H1 (cell line): ENCODE results near the gene THBS1. TPM values are rescaled to one million over a fixed set of nuclear protein-coding genes. Genes with fewer than 3 reads are reported as not detected.

Experiments used
- POLR2AphosphoS5 ChIP-seq: IDR thresholded peaks from 2 replicates; pipeline ENCODE4 v1.6.1; 2011; ENCODE audit warnings: low read depth, low read length
- RBBP5 ChIP-seq: IDR thresholded peaks from 2 replicates; pipeline ENCODE4 v1.7.1; 2012; ENCODE audit warnings: low read depth, mild to moderate bottlenecking, inconsistent platforms, low read length, moderate library complexity, borderline replicate concordance
- SAP30 ChIP-seq: fragments of 300-600 bp; sonication (generic); IDR thresholded peaks from 2 replicates; pipeline ENCODE4 v1.7.1; 2012; ENCODE audit warnings: low read length, moderate library complexity, mild to moderate bottlenecking, inconsistent platforms; ENCODE audit not compliant: insufficient read depth, insufficient replicate concordance
- SP1 ChIP-seq: IDR thresholded peaks from 2 replicates; pipeline ENCODE4 v1.6.1; 2011; ENCODE audit warnings: low read depth, low read length
- TEAD4 ChIP-seq: IDR thresholded peaks from 2 replicates; pipeline ENCODE4 v1.6.1; 2012; ENCODE audit warnings: low read depth, low read length, inconsistent platforms, mixed read lengths
- ZNF274 ChIP-seq: IDR thresholded peaks from 2 replicates; pipeline ENCODE4 v1.7.0; 2012; ENCODE audit warnings: low read length, borderline replicate concordance; ENCODE audit errors: extremely low read depth
- polyA plus RNA-seq, 7 experiments: library from polyadenylated mRNA; depleted of rRNA in 3 of 7; stranded (reverse) in 5 of 7; unstranded in 2 of 7; fragments of >200 nt in 5 of 7; fragments of 200-250 nt in 2 of 7; gene quantifications; 1 replicate in 5 of 7; 2 replicates in 1 of 7; 4 replicates in 1 of 7; pipeline versions ENCODE4 v1.2.1 to v1.2.3, GENCODE V29; 2011 to 2013; ENCODE audit warnings: missing spikeins in 2 of 7, mixed read lengths in 2 of 7
- total RNA-seq: library from RNA; stranded (reverse); fragmentation: NEBNext Ultra II Directional; extraction: Animal tissue kit (Norgen Biotek cat#: 25700); gene quantifications from 2 replicates; pipeline ENCODE4 v1.2.1, GENCODE V29; 2021
- TF ChIP-seq, protein P1 (sequence below): fragments of 300-600 bp; sonication (generic); IDR thresholded peaks from 2 replicates; pipeline ENCODE4 v1.7.1; 2012; ENCODE audit warnings: low read length, moderate library complexity, mild to moderate bottlenecking, inconsistent platforms; ENCODE audit not compliant: insufficient replicate concordance

THBS1 gene
- total and polyA plus RNA-seq, 2 of the 8 experiments (the other 6 are each of a cell fraction or from before 2014, with no cell fraction given): 10.3 to 63.3 TPM

DNA sequence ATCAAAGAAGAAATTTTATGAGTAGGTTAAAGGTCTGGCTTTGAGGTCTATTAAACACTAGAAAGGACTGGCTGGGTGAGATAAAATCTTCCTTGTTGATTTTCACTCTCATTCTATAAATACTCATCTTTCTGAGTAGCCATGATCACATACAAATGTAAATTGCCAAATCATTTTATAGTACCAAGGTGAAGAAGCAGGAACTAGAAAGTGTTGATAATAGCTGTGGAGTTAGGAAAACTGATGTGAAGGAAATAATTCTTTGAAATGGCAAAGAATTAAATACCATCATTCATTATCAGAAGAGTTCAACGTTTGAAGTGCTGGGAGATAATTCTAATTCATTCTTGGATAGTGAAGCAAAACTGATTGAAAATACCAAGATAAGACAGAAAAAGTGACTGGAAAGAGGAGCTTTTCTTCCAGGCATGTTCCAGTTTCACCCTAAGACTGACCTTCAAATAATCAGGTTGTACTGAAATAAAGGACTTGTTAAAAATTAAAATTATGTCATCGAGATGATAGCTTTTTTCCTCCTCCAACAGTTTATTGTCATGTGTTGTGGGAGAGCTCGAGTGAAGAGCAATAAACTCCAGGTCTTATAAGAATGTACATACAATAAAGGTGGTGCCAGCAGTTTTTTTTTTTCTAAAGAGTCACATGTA is 17.4 kb downstream of the THBS1 start (continued):
- TF ChIP-seq, protein P1, sequence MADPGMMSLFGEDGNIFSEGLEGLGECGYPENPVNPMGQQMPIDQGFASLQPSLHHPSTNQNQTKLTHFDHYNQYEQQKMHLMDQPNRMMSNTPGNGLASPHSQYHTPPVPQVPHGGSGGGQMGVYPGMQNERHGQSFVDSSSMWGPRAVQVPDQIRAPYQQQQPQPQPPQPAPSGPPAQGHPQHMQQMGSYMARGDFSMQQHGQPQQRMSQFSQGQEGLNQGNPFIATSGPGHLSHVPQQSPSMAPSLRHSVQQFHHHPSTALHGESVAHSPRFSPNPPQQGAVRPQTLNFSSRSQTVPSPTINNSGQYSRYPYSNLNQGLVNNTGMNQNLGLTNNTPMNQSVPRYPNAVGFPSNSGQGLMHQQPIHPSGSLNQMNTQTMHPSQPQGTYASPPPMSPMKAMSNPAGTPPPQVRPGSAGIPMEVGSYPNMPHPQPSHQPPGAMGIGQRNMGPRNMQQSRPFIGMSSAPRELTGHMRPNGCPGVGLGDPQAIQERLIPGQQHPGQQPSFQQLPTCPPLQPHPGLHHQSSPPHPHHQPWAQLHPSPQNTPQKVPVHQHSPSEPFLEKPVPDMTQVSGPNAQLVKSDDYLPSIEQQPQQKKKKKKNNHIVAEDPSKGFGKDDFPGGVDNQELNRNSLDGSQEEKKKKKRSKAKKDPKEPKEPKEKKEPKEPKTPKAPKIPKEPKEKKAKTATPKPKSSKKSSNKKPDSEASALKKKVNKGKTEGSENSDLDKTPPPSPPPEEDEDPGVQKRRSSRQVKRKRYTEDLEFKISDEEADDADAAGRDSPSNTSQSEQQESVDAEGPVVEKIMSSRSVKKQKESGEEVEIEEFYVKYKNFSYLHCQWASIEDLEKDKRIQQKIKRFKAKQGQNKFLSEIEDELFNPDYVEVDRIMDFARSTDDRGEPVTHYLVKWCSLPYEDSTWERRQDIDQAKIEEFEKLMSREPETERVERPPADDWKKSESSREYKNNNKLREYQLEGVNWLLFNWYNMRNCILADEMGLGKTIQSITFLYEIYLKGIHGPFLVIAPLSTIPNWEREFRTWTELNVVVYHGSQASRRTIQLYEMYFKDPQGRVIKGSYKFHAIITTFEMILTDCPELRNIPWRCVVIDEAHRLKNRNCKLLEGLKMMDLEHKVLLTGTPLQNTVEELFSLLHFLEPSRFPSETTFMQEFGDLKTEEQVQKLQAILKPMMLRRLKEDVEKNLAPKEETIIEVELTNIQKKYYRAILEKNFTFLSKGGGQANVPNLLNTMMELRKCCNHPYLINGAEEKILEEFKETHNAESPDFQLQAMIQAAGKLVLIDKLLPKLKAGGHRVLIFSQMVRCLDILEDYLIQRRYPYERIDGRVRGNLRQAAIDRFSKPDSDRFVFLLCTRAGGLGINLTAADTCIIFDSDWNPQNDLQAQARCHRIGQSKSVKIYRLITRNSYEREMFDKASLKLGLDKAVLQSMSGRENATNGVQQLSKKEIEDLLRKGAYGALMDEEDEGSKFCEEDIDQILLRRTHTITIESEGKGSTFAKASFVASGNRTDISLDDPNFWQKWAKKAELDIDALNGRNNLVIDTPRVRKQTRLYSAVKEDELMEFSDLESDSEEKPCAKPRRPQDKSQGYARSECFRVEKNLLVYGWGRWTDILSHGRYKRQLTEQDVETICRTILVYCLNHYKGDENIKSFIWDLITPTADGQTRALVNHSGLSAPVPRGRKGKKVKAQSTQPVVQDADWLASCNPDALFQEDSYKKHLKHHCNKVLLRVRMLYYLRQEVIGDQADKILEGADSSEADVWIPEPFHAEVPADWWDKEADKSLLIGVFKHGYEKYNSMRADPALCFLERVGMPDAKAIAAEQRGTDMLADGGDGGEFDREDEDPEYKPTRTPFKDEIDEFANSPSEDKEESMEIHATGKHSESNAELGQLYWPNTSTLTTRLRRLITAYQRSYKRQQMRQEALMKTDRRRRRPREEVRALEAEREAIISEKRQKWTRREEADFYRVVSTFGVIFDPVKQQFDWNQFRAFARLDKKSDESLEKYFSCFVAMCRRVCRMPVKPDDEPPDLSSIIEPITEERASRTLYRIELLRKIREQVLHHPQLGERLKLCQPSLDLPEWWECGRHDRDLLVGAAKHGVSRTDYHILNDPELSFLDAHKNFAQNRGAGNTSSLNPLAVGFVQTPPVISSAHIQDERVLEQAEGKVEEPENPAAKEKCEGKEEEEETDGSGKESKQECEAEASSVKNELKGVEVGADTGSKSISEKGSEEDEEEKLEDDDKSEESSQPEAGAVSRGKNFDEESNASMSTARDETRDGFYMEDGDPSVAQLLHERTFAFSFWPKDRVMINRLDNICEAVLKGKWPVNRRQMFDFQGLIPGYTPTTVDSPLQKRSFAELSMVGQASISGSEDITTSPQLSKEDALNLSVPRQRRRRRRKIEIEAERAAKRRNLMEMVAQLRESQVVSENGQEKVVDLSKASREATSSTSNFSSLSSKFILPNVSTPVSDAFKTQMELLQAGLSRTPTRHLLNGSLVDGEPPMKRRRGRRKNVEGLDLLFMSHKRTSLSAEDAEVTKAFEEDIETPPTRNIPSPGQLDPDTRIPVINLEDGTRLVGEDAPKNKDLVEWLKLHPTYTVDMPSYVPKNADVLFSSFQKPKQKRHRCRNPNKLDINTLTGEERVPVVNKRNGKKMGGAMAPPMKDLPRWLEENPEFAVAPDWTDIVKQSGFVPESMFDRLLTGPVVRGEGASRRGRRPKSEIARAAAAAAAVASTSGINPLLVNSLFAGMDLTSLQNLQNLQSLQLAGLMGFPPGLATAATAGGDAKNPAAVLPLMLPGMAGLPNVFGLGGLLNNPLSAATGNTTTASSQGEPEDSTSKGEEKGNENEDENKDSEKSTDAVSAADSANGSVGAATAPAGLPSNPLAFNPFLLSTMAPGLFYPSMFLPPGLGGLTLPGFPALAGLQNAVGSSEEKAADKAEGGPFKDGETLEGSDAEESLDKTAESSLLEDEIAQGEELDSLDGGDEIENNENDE: no peak
- TF ChIP-seq TEAD4 (no peak), ZNF274 (no peak), POLR2AphosphoS5 (peak; percentile 19; the same call in 1 of the 2 replicates), SAP30 (no peak), RBBP5 (no peak), SP1 (no peak)
